H9 (cell line): ENCODE data around the gene DIPK1C. TPM values are rescaled to one million over a fixed set of nuclear protein-coding genes. Genes with fewer than 3 reads are reported as not detected.
A peak's percentile ranks its signal among the peaks of the same experiment; 100 is the strongest.

Experiments
- DNase-seq: peaks from one replicate; pipeline ENCODE4 v3.0.0-alpha.2; 2017
- H2AFZ ChIP-seq: one replicate; pipeline ENCODE4 v1.6.1; 2013; ENCODE audit warnings: mild to moderate bottlenecking, low read length, control low read depth, moderate library complexity
- H2AK5ac ChIP-seq: 2 replicates; pipeline ENCODE4 v1.6.1; 2013; ENCODE audit warnings: low read length, control low read depth, mixed read lengths; ENCODE audit not compliant: insufficient read length
- H2BK120ac ChIP-seq: one replicate; pipeline ENCODE4 v1.6.1; 2013; ENCODE audit warnings: low read depth, mild to moderate bottlenecking, low read length, control low read depth, inconsistent platforms; ENCODE audit not compliant: poor library complexity, severe bottlenecking
- H2BK12ac ChIP-seq: 2 replicates; pipeline ENCODE4 v1.6.1; 2013; ENCODE audit warnings: low read length, control low read depth, mixed read lengths, low read depth; ENCODE audit not compliant: insufficient read length
- H2BK15ac ChIP-seq: 2 replicates; pipeline ENCODE4 v1.6.1; 2013; ENCODE audit warnings: low read depth, low read length, control low read depth
- H2BK20ac ChIP-seq: one replicate; pipeline ENCODE4 v1.6.1; 2013; ENCODE audit warnings: low read depth, mild to moderate bottlenecking, low read length, control low read depth, inconsistent platforms; ENCODE audit not compliant: poor library complexity, severe bottlenecking
- H2BK5ac ChIP-seq: 2 replicates; pipeline ENCODE4 v1.6.1; 2013; ENCODE audit warnings: low read length, control low read depth, mixed read lengths; ENCODE audit not compliant: insufficient read length
- H3K14ac ChIP-seq: 2 replicates; pipeline ENCODE4 v1.6.1; 2013; ENCODE audit warnings: low read length, control low read depth; ENCODE audit not compliant: insufficient read depth
- H3K18ac ChIP-seq: 2 replicates; pipeline ENCODE4 v1.6.1; 2013; ENCODE audit warnings: low read depth, mild to moderate bottlenecking, mixed read lengths, low read length, control low read depth; ENCODE audit not compliant: insufficient read length
- H3K23ac ChIP-seq: 2 replicates; pipeline ENCODE4 v1.6.1; 2013; ENCODE audit warnings: low read length, control low read depth, mixed read lengths, low read depth; ENCODE audit not compliant: insufficient read length
- H3K23me2 ChIP-seq: 2 replicates; pipeline ENCODE4 v1.6.1; 2013; ENCODE audit warnings: low read depth, mild to moderate bottlenecking, mixed read lengths, low read length, control low read depth; ENCODE audit not compliant: insufficient read length, poor library complexity, severe bottlenecking
- H3K27ac ChIP-seq: 2 replicates; pipeline ENCODE4 v1.5.1; 2013; ENCODE audit warnings: low read length, control low read depth, mixed read lengths, low read depth; ENCODE audit not compliant: insufficient read length
- H3K27me3 ChIP-seq: 2 replicates; pipeline ENCODE4 v1.6.1; 2013; ENCODE audit warnings: low read length, control low read depth, inconsistent platforms; ENCODE audit not compliant: insufficient read depth
- H3K4ac ChIP-seq: 2 replicates; pipeline ENCODE4 v1.6.1; 2013; ENCODE audit warnings: low read depth, mild to moderate bottlenecking, control low read depth, inconsistent platforms, low read length, moderate library complexity
- H3K4me1 ChIP-seq: 2 replicates; pipeline ENCODE4 v1.6.1; 2013; ENCODE audit warnings: low read length, control low read depth, inconsistent platforms; ENCODE audit not compliant: insufficient read depth
- H3K4me2 ChIP-seq: 2 replicates; pipeline ENCODE4 v1.6.1; 2013; ENCODE audit warnings: low read length, control low read depth, mixed read lengths; ENCODE audit not compliant: insufficient read length, insufficient read depth
- H3K56ac ChIP-seq: 2 replicates; pipeline ENCODE4 v1.6.1; 2013; ENCODE audit warnings: low read depth, mild to moderate bottlenecking, mixed read lengths, low read length, control low read depth; ENCODE audit not compliant: insufficient read length
- H3K79me1 ChIP-seq: 2 replicates; pipeline ENCODE4 v1.6.1; 2013; ENCODE audit warnings: low read depth, mild to moderate bottlenecking, moderate library complexity, low read length, control low read depth, inconsistent platforms; ENCODE audit not compliant: insufficient read depth, poor library complexity, severe bottlenecking
- H3K79me2 ChIP-seq: 2 replicates; pipeline ENCODE4 v1.6.1; 2013; ENCODE audit warnings: low read length, control low read depth, inconsistent platforms; ENCODE audit not compliant: insufficient read depth
- H3K9ac ChIP-seq: 2 replicates; pipeline ENCODE4 v1.6.1; 2013; ENCODE audit warnings: low read length, control low read depth, mixed read lengths; ENCODE audit not compliant: insufficient read length; ENCODE audit errors: extremely low read depth
- H3K9me3 ChIP-seq: one replicate; pipeline ENCODE4 v1.6.1; 2013; ENCODE audit warnings: low read depth, low read length, inconsistent platforms; ENCODE audit not compliant: control insufficient read depth
- H3T11ph ChIP-seq: one replicate; pipeline ENCODE4 v1.6.1; 2013; ENCODE audit warnings: mild to moderate bottlenecking, low read length, control low read depth, inconsistent platforms
- H4K20me1 ChIP-seq: one replicate; pipeline ENCODE4 v1.6.1; 2013; ENCODE audit not compliant: control insufficient read depth, insufficient read length, insufficient read depth
- H4K5ac ChIP-seq: 2 replicates; pipeline ENCODE4 v1.6.1; 2013; ENCODE audit warnings: low read depth, mild to moderate bottlenecking, mixed read lengths, low read length, control low read depth; ENCODE audit not compliant: insufficient read length
- H4K8ac ChIP-seq: replicated peaks from 2 replicates; pipeline ENCODE4 v1.6.1; 2013; ENCODE audit warnings: low read length, control low read depth, mixed read lengths, low read depth; ENCODE audit not compliant: insufficient read length
- H4K91ac ChIP-seq: 2 replicates; pipeline ENCODE4 v1.6.1; 2013; ENCODE audit warnings: low read depth, mild to moderate bottlenecking, moderate library complexity, mixed read lengths, low read length, control low read depth; ENCODE audit not compliant: insufficient read length
- H3K27ac Mint-ChIP-seq, 3 experiments: 2 replicates in 2 of 3; 3 replicates in 1 of 3; pipeline ENCODE4 v1.8.0; 2020 to 2021; ENCODE audit warnings: mixed read lengths in 3 of 3, mild to moderate bottlenecking in 1 of 3, moderate library complexity in 1 of 3
- H3K27me3 Mint-ChIP-seq: 2 replicates; pipeline ENCODE4 v1.8.0; 2021; ENCODE audit warnings: low read depth, mild to moderate bottlenecking, moderate library complexity, mixed read lengths
- H3K36me3 Mint-ChIP-seq, 3 experiments: 2 replicates in 2 of 3; 3 replicates in 1 of 3; pipeline ENCODE4 v1.8.0; 2020 to 2021; ENCODE audit warnings: low read depth in 3 of 3, mixed read lengths in 3 of 3; ENCODE audit not compliant: insufficient read depth in 1 of 3
- H3K4me1 Mint-ChIP-seq, 2 experiments: 2 replicates each; pipeline ENCODE4 v1.8.0; 2020; ENCODE audit warnings: mixed read lengths in 2 of 2
- H3K4me3 Mint-ChIP-seq, 2 experiments: 2 replicates in 1 of 2; 3 replicates in 1 of 2; pipeline ENCODE4 v1.8.0; 2020 to 2021; ENCODE audit warnings: mild to moderate bottlenecking in 2 of 2, mixed read lengths in 2 of 2, moderate library complexity in 1 of 2
- H3K9me3 Mint-ChIP-seq, 2 experiments: 2 replicates in 1 of 2; 3 replicates in 1 of 2; pipeline ENCODE4 v1.8.0; 2020; ENCODE audit warnings: mild to moderate bottlenecking in 2 of 2, mixed read lengths in 2 of 2, moderate library complexity in 1 of 2
- CTCF ChIP-seq: fragments of 200-600 bp; sonication (generic); conservative IDR thresholded peaks from 3 replicates; pipeline ENCODE4 v1.8.0; 2021; ENCODE audit warnings: antibody characterized with exemption, mild to moderate bottlenecking
- WGBS: extraction: QIAGEN DNeasy Blood & Tissue Kit; methylation state at CpG from one replicate; pipeline ENCODE4 v1.1.7; 2013; ENCODE audit warnings: missing lambda C conversion rate, low lambda C conversion rate, mixed read lengths; ENCODE audit not compliant: insufficient read length; ENCODE audit errors: extremely low coverage; 5-methylcytosine and 5-hydroxymethylcytosine counted together
- total RNA-seq: library from RNA; stranded (reverse); gene quantifications from 2 replicates; pipeline ENCODE4 v1.2.1, GENCODE V29; 2021

Gene DIPK1C
- total RNA-seq, 1 experiment from 2014 or later, result not detected

- Histone ChIP-seq H3K4me1 (no peaks in the 10 kb centered on the region), H3K23me2 (no peaks in the 10 kb centered on the region), H4K20me1 (no peaks in the 10 kb centered on the region), H2BK12ac (no peak overlapping the region), H3K27me3 (no peaks in the 10 kb centered on the region), H3T11ph (no peak overlapping the region), H3K23ac (no peak overlapping the region), H3K18ac (no peak overlapping the region), H2BK120ac (no peak overlapping the region), H3K9me3 (no peaks in the 10 kb centered on the region), H4K8ac (no peak overlapping the region), H2AK5ac (no peak overlapping the region), H3K9ac (no peak overlapping the region), H4K5ac (no peak overlapping the region), H3K4ac (no peak overlapping the region), H3K79me1 (no peaks in the 10 kb centered on the region), H4K91ac (no peak overlapping the region), H3K4me2 (no peak overlapping the region), H3K14ac (no peak overlapping the region), H2BK15ac (no peak overlapping the region), H2BK5ac (no peak overlapping the region), H3K79me2 (no peaks in the 10 kb centered on the region), H2AFZ (no peak overlapping the region), H3K56ac (no peak overlapping the region), H3K27ac (no peak overlapping the region), H2BK20ac (no peak overlapping the region)
- no CpG with 5 or more reads among the region's 7 CpGs for WGBS
- no peaks in the 10 kb centered on the region for H3K36me3 Mint-ChIP-seq
- peaks cover 4% of the 10 kb centered on the region in 2 experiments; a peak in 2 of 4 replicates for H3K4me1 Mint-ChIP-seq
- no peak for DNase-seq
- H3K27me3 Mint-ChIP-seq, result peaks cover 2% of the 10 kb centered on the region; the same call in 1 of the 2 replicates
- no peaks in the 10 kb centered on the region for H3K9me3 Mint-ChIP-seq
- H3K27ac Mint-ChIP-seq, result no peak overlapping the region
- TF ChIP-seq CTCF, result 0 out of 3 replicates have a peak, but pooled peaks have one; percentile 23
- no peak overlapping the region for H3K4me3 Mint-ChIP-seq
These were observed 59.5 kb downstream of the DIPK1C start for GRCh38 chr18:74397572-74397971.
